GM18867 (cell line): ENCODE measurements around the gene BARHL2.
A peak's percentile ranks its signal among the peaks of the same experiment; 100 is the strongest.

Experiments used
- ATAC-seq: cut with Tn5 transposase; IDR thresholded peaks from one replicate; pipeline ENCODE4 v1.9.1; 2021; ENCODE audit warnings: mild to moderate bottlenecking, moderate library complexity; ENCODE audit not compliant: unreplicated experiment

Gene BARHL2

GRCh38 chr1:90724926-90725656 is 8.0 kb upstream of the BARHL2 start:
- ATAC-seq = no peak

GRCh38 chr1:90724361-90724760 is 7.3 kb upstream of the BARHL2 start:
- ATAC-seq = no peak

- ATAC-seq = no peak
Observed at GRCh38 chr1:90723590-90724108, 6.5 kb upstream of the BARHL2 start.

- no peak for ATAC-seq
Observed at GRCh38 chr1:90722874-90723589, 5.9 kb upstream of the BARHL2 start.

GRCh38 chr1:90721210-90722194 is 4.4 kb upstream of the BARHL2 start:
- ATAC-seq = peak; percentile 87

GRCh38 chr1:90720145-90720636 is 3.1 kb upstream of the BARHL2 start:
- ATAC-seq = no peak

GRCh38 chr1:90719330-90720144 is 2.4 kb upstream of the BARHL2 start:
- no peak for ATAC-seq

- ATAC-seq = no peak
Observed at GRCh38 chr1:90718411-90719329, 1.6 kb upstream of the BARHL2 start.

- ATAC-seq = no peak
Observed at GRCh38 chr1:90717665-90718410, 736 bp upstream of the BARHL2 start.

- no peak for ATAC-seq
Observed at GRCh38 chr1:90717356-90717664, 208 bp upstream of the BARHL2 start.

GRCh38 chr1:90716243-90716551 is 905 bp downstream of the BARHL2 start:
- no peak for ATAC-seq

- no peak for ATAC-seq
Observed at GRCh38 chr1:90715309-90715708, 1.8 kb downstream of the BARHL2 start.

GRCh38 chr1:90714521-90714951 is 2.6 kb downstream of the BARHL2 start:
- ATAC-seq = no peak

GRCh38 chr1:90713741-90714509 is 3.2 kb downstream of the BARHL2 start:
- no peak for ATAC-seq

GRCh38 chr1:90712915-90713730 is 4.0 kb downstream of the BARHL2 start:
- ATAC-seq = no peak

- no peak for ATAC-seq
Observed at GRCh38 chr1:90712153-90712856, 4.8 kb downstream of the BARHL2 start.
